IMR-90 (cell line): ENCODE data around the gene CMKLR1. TPM values are rescaled to one million over a fixed set of nuclear protein-coding genes. Genes with fewer than 3 reads are reported as not detected.

Source experiments
- ATAC-seq: fragments of 200-7000 bp; cut with Tn5 transposase; 2 replicates; pipeline ENCODE4 v1.9.1; 2020; ENCODE audit warnings: low read depth, mild to moderate bottlenecking, moderate library complexity
- BruUV-seq: library from RNA; stranded (reverse); fragments of 400-500 nt; replicated peaks from 2 replicates; lab custom pipeline; 2021; lab: Mats Ljungman, UMichigan
- CTCF ChIA-PET: fragments of 300-600 bp; formaldehyde crosslinking; extraction: SDS; loops from one replicate; lab custom pipeline; 2021; ENCODE audit warnings: antibody characterized with exemption; lab: Yijun Ruan, JAX
- POLR2A ChIA-PET: fragments of 300-600 bp; sonication (Branson Sonifier 250); formaldehyde crosslinking; loops from one replicate; lab custom pipeline; 2022; ENCODE audit warnings: antibody characterized with exemption; ENCODE audit not compliant: unreplicated experiment; lab: Charles Lee
- DNase-seq: peaks from one replicate; pipeline ENCODE4 v3.0.0; 2013
- H2AFZ ChIP-seq: replicated peaks from 2 replicates; pipeline ENCODE3; 2013; ENCODE audit warnings: low read length, mild to moderate bottlenecking; ENCODE audit not compliant: poor library complexity
- H2AK5ac ChIP-seq: 2 replicates; pipeline ENCODE4 v1.6.1; 2013; ENCODE audit warnings: low read depth, low read length, inconsistent platforms
- H2AK9ac ChIP-seq: replicated peaks from 2 replicates; pipeline ENCODE3; 2013; ENCODE audit warnings: mild to moderate bottlenecking, low read depth, low read length, moderate library complexity; ENCODE audit not compliant: poor library complexity
- H2BK120ac ChIP-seq: 2 replicates; pipeline ENCODE4 v1.6.1; 2013; ENCODE audit warnings: low read depth, low read length, inconsistent platforms
- H2BK15ac ChIP-seq: 3 replicates; pipeline ENCODE4 v1.6.1; 2013; ENCODE audit warnings: low read depth, low read length, inconsistent platforms
- H2BK20ac ChIP-seq: 2 replicates; pipeline ENCODE4 v1.6.1; 2013; ENCODE audit warnings: low read depth, mild to moderate bottlenecking, inconsistent platforms, low read length, moderate library complexity
- H2BK5ac ChIP-seq: 2 replicates; pipeline ENCODE4 v1.6.1; 2013; ENCODE audit warnings: mild to moderate bottlenecking, low read depth, low read length, inconsistent platforms; ENCODE audit not compliant: poor library complexity, severe bottlenecking
- H3K14ac ChIP-seq: replicated peaks from 2 replicates; pipeline ENCODE4 v1.6.1; 2013; ENCODE audit warnings: low read depth, low read length, inconsistent platforms
- H3K18ac ChIP-seq: 2 replicates; pipeline ENCODE4 v1.6.1; 2013; ENCODE audit warnings: low read depth, low read length, control low read depth
- H3K23ac ChIP-seq: 2 replicates; pipeline ENCODE4 v1.6.1; 2013; ENCODE audit warnings: low read depth, low read length, inconsistent platforms
- H3K27ac ChIP-seq: 2 replicates; pipeline ENCODE4 v1.5.1; 2013; ENCODE audit warnings: mild to moderate bottlenecking, control low read depth, low read length; ENCODE audit not compliant: insufficient read depth
- H3K27me3 ChIP-seq: 2 replicates; pipeline ENCODE4 v1.6.1; 2013; ENCODE audit warnings: low read length; ENCODE audit not compliant: control insufficient read depth, insufficient read depth
- H3K36me3 ChIP-seq: 2 replicates; pipeline ENCODE4 v1.6.1; 2013; ENCODE audit warnings: low read length, mixed read lengths; ENCODE audit not compliant: control insufficient read depth, insufficient read depth
- H3K4ac ChIP-seq: 2 replicates; pipeline ENCODE4 v1.6.1; 2013; ENCODE audit warnings: low read depth, low read length, inconsistent platforms
- H3K4me1 ChIP-seq: 2 replicates; pipeline ENCODE4 v1.6.1; 2013; ENCODE audit warnings: low read length, mixed read lengths; ENCODE audit not compliant: control insufficient read depth, insufficient read depth
- H3K4me2 ChIP-seq: 2 replicates; pipeline ENCODE4 v1.6.1; 2013; ENCODE audit warnings: low read depth, mild to moderate bottlenecking, control low read depth, low read length, moderate library complexity
- H3K4me3 ChIP-seq: 2 replicates; pipeline ENCODE4 v1.5.1; 2013; ENCODE audit warnings: low read depth, mild to moderate bottlenecking, control low read depth, low read length, moderate library complexity; ENCODE audit not compliant: insufficient read depth
- H3K56ac ChIP-seq: 2 replicates; pipeline ENCODE4 v1.6.1; 2013; ENCODE audit warnings: low read length, inconsistent platforms; ENCODE audit not compliant: insufficient read depth; ENCODE audit errors: extremely low read depth
- H3K79me1 ChIP-seq, 2 experiments: 2 replicates each; pipeline ENCODE4 v1.6.1; 2013; ENCODE audit warnings: low read length in 2 of 2, inconsistent platforms in 1 of 2, low read depth in 1 of 2
- H3K9ac ChIP-seq: 2 replicates; pipeline ENCODE4 v1.6.1; 2013; ENCODE audit warnings: low read depth, low read length, control low read depth
- H3K9me1 ChIP-seq: 2 replicates; pipeline ENCODE4 v1.6.1; 2013; ENCODE audit warnings: low read length, inconsistent platforms; ENCODE audit not compliant: insufficient read depth
- H3K9me3 ChIP-seq: 2 replicates; pipeline ENCODE4 v1.6.1; 2013; ENCODE audit warnings: low read length; ENCODE audit not compliant: control insufficient read depth, insufficient read depth
- H4K20me1 ChIP-seq: 2 replicates; pipeline ENCODE4 v1.6.1; 2013; ENCODE audit warnings: low read length, inconsistent platforms; ENCODE audit not compliant: insufficient read depth
- H4K5ac ChIP-seq: 2 replicates; pipeline ENCODE4 v1.6.1; 2013; ENCODE audit warnings: mild to moderate bottlenecking, low read depth, low read length, control low read depth
- H4K8ac ChIP-seq, 2 experiments: 2 replicates each; pipeline ENCODE4 v1.6.1; 2013; ENCODE audit warnings: low read depth in 2 of 2, low read length in 2 of 2, control low read depth in 1 of 2, inconsistent platforms in 1 of 2
- H4K91ac ChIP-seq: 2 replicates; pipeline ENCODE4 v1.6.1; 2013; ENCODE audit warnings: low read depth, low read length, inconsistent platforms; ENCODE audit not compliant: insufficient read depth
- CEBPB ChIP-seq: IDR thresholded peaks from 2 replicates; pipeline ENCODE4 v1.6.1; 2012; ENCODE audit warnings: low read depth, low read length, improper control_type of control experiment
- FOS ChIP-seq: fragments of 150-350 bp; IDR thresholded peaks from 2 replicates; pipeline ENCODE4 v1.6.1; 2016; ENCODE audit warnings: low read depth, low read length
- MAZ ChIP-seq: IDR thresholded peaks from 2 replicates; pipeline ENCODE4 v1.6.1; 2012; ENCODE audit warnings: low read depth, mild to moderate bottlenecking, low read length, improper control_type of control experiment, moderate library complexity, borderline replicate concordance
- MXI1 ChIP-seq: IDR thresholded peaks from 2 replicates; pipeline ENCODE4 v1.6.1; 2012; ENCODE audit warnings: low read depth, mild to moderate bottlenecking, low read length, moderate library complexity, borderline replicate concordance
- NFE2L2 ChIP-seq: fragments of 150-350 bp; IDR thresholded peaks from 2 replicates; pipeline ENCODE4 v1.6.1; 2016; ENCODE audit warnings: low read depth, mild to moderate bottlenecking, low read length
- POLR2A ChIP-seq: IDR thresholded peaks from 2 replicates; pipeline ENCODE4 v1.6.1; 2012; ENCODE audit warnings: mild to moderate bottlenecking, low read depth, low read length
- RCOR1 ChIP-seq: IDR thresholded peaks from 2 replicates; pipeline ENCODE4 v1.6.1; 2012; ENCODE audit warnings: mild to moderate bottlenecking, low read length, improper control_type of control experiment; ENCODE audit not compliant: insufficient replicate concordance
- SMC3 ChIP-seq: fragments of 150-350 bp; IDR thresholded peaks from 2 replicates; pipeline ENCODE4 v1.6.1; 2016; ENCODE audit warnings: low read depth, mild to moderate bottlenecking, antibody characterized with exemption, low read length, moderate library complexity
- WGBS, 2 experiments: methylation state at CpG; one replicate each; pipeline versions ENCODE4 v1.1.5 to v1.1.7; 2013; ENCODE audit warnings: missing lambda C conversion rate in 2 of 2; ENCODE audit not compliant: insufficient read length in 1 of 2; ENCODE audit errors: extremely low coverage in 2 of 2; 5-methylcytosine and 5-hydroxymethylcytosine counted together
- dilution Hi-C: fragments of 300-500 bp; cut with HindIII; formaldehyde crosslinking; loops from one replicate; pipeline ENCODE4 v1.14.3; 2018; ENCODE audit warnings: low sequenced_read_pairs; ENCODE audit not compliant: unreplicated experiment
- in situ Hi-C: fragments of 300-500 bp; cut with MboI; formaldehyde crosslinking; loops from 3 replicates; pipeline ENCODE4 v1.14.3; 2019; ENCODE audit warnings: low sequenced_read_pairs, inconsistent platforms, mixed read lengths
- intact Hi-C: fragments of 100-400 bp; cut with micrococcal nuclease; formaldehyde crosslinking; loops from 2 replicates; pipeline ENCODE4 v1.10.0; 2022
- polyA plus RNA-seq, 3 experiments: library from polyadenylated mRNA; depleted of rRNA; stranded (reverse); fragments of >200 nt; gene quantifications; 2 replicates each; pipeline ENCODE4 v1.2.3, GENCODE V29; 2012; ENCODE audit warnings: low replicate concordance in 1 of 3
- total RNA-seq: library from RNA; depleted of rRNA; stranded (reverse); fragments of >200 nt; gene quantifications from 2 replicates; pipeline ENCODE4 v1.2.3, GENCODE V29; 2012
- TF ChIP-seq, protein P1 (sequence below): conservative IDR thresholded peaks from 2 replicates; pipeline ENCODE4 v1.5.1; 2012; ENCODE audit warnings: mild to moderate bottlenecking, low read depth, low read length, improper control_type of control experiment
- TF ChIP-seq, protein P2 (sequence below): fragments of 150-350 bp; IDR thresholded peaks from 2 replicates; pipeline ENCODE4 v1.6.1; 2016; ENCODE audit warnings: low read depth, mild to moderate bottlenecking, low read length, moderate library complexity, borderline replicate concordance

CMKLR1 gene
- total and polyA plus RNA-seq, 2 of the 4 experiments (the other 2 are of a cell fraction) = not detected

DNA sequence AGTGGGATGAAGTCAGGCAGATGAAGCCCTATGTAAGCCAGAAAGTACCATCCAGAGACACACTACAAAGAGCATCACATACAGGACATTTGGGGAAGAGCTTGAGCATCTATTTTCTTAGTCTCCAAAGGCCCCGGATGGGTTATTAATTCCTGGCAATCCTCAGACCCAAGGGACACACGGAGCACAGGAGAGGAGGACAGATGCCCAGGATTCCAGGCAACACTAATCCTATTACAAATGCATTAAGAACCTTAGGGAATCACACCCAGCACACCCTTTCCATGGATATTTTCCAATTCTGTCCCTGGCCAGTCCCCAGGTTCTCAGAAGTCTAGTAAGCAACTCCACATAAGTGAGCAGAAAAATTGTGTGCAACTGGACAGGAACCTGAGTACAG is 65.9 kb downstream of the CMKLR1 start:
- H2BK15ac ChIP-seq = no peak overlapping the region
- H2AFZ ChIP-seq = no peak overlapping the region
- ATAC-seq (no peak), DNase-seq (no peak)
- no peak overlapping the region for H2BK20ac ChIP-seq
- no peaks in the 10 kb centered on the region for H3K9me1 ChIP-seq
- H3K36me3 ChIP-seq = no peaks in the 10 kb centered on the region
- no peak overlapping the region for H3K27ac ChIP-seq
- H2AK9ac ChIP-seq = no peak overlapping the region
- no TSS peak for BruUV-seq
- H3K4me2 ChIP-seq = no peak overlapping the region
- no peak overlapping the region for H2AK5ac ChIP-seq
- H3K18ac ChIP-seq = no peak overlapping the region
- no peaks in the 10 kb centered on the region for H3K27me3 ChIP-seq
- no peak overlapping the region for H3K4ac ChIP-seq
- no peak overlapping the region for H3K23ac ChIP-seq
- no peak overlapping the region for H3K9ac ChIP-seq
- dilution Hi-C loops (no loop called here), intact Hi-C loops (no loop called here), in situ Hi-C loops (no loop called here)
- CTCF ChIA-PET = no interaction called here
- H3K4me1 ChIP-seq = no peaks in the 10 kb centered on the region
- no peaks in the 10 kb centered on the region for H4K20me1 ChIP-seq
- TF ChIP-seq CEBPB (no peak), NFE2L2 (no peak), POLR2A (no peak), MAZ (no peak), MXI1 (no peak), SMC3 (no peak), RCOR1 (no peak), FOS (no peak)
- TF ChIP-seq, protein P1, sequence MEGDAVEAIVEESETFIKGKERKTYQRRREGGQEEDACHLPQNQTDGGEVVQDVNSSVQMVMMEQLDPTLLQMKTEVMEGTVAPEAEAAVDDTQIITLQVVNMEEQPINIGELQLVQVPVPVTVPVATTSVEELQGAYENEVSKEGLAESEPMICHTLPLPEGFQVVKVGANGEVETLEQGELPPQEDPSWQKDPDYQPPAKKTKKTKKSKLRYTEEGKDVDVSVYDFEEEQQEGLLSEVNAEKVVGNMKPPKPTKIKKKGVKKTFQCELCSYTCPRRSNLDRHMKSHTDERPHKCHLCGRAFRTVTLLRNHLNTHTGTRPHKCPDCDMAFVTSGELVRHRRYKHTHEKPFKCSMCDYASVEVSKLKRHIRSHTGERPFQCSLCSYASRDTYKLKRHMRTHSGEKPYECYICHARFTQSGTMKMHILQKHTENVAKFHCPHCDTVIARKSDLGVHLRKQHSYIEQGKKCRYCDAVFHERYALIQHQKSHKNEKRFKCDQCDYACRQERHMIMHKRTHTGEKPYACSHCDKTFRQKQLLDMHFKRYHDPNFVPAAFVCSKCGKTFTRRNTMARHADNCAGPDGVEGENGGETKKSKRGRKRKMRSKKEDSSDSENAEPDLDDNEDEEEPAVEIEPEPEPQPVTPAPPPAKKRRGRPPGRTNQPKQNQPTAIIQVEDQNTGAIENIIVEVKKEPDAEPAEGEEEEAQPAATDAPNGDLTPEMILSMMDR = no peak
- TF ChIP-seq, protein P2, sequence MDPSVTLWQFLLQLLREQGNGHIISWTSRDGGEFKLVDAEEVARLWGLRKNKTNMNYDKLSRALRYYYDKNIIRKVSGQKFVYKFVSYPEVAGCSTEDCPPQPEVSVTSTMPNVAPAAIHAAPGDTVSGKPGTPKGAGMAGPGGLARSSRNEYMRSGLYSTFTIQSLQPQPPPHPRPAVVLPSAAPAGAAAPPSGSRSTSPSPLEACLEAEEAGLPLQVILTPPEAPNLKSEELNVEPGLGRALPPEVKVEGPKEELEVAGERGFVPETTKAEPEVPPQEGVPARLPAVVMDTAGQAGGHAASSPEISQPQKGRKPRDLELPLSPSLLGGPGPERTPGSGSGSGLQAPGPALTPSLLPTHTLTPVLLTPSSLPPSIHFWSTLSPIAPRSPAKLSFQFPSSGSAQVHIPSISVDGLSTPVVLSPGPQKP = no peak
- WGBS, 2 experiments = no CpG with 5 or more reads among the region's 2 CpGs
- no peak overlapping the region for H4K5ac ChIP-seq
- no peak overlapping the region for H2BK120ac ChIP-seq
- H4K8ac ChIP-seq = no peak overlapping the region
- no peaks in the 10 kb centered on the region for H3K79me1 ChIP-seq
- POLR2A ChIA-PET = interaction anchor here (0.6 kb wide), 1 partner anchor 183 kb away, joined by 6 read pairs; no protein-coding TSS in a partner anchor
- no peak overlapping the region for H4K91ac ChIP-seq
- H3K14ac ChIP-seq = no peak overlapping the region
- no peak overlapping the region for H3K4me3 ChIP-seq
- no peak overlapping the region for H3K56ac ChIP-seq
- no peaks in the 10 kb centered on the region; the same call in 1 of the 2 replicates for H3K9me3 ChIP-seq
- no peak overlapping the region for H2BK5ac ChIP-seq
